PC-3 (cell line): ENCODE measurements around the gene CCDC187. TPM values are rescaled to one million over a fixed set of nuclear protein-coding genes. Genes with fewer than 3 reads are reported as not detected.

Source experiments
- ATAC-seq: fragments of 200-7000 bp; cut with Tn5 transposase; 2 replicates; pipeline ENCODE4 v1.9.1; 2020; ENCODE audit warnings: mild to moderate bottlenecking, moderate library complexity
- BruUV-seq: library from RNA; stranded (reverse); fragments of 400-500 nt; replicated peaks from 2 replicates; lab custom pipeline; 2021; lab: Mats Ljungman, UMichigan
- CTCF ChIA-PET: fragments of 300-600 bp; sonication (Branson Sonifier 250); formaldehyde crosslinking; loops from one replicate; lab custom pipeline; 2022; ENCODE audit warnings: antibody characterized with exemption; lab: Charles Lee
- POLR2A ChIA-PET: fragments of 300-600 bp; sonication (Branson Sonifier 250); formaldehyde crosslinking; loops from one replicate; lab custom pipeline; 2022; ENCODE audit warnings: antibody characterized with exemption; ENCODE audit not compliant: unreplicated experiment; lab: Charles Lee
- DNase-seq: peaks from one replicate; pipeline ENCODE4 v3.0.0-alpha.2; 2015
- H2AFZ ChIP-seq: fragments of 300-600 bp; sonication (generic); 2 replicates; pipeline ENCODE4 v1.6.0; 2016; ENCODE audit warnings: antibody characterized with exemption, low read length
- H3F3A ChIP-seq: fragments of 300-600 bp; sonication (generic); one replicate; pipeline ENCODE4 v1.6.0; 2017; ENCODE audit warnings: antibody characterized with exemption, low read length, control low read depth, mild to moderate bottlenecking; ENCODE audit not compliant: unreplicated experiment
- H3K27ac ChIP-seq: fragments of 300-600 bp; sonication (generic); 2 replicates; pipeline ENCODE4 v1.5.1; 2016; ENCODE audit warnings: mild to moderate bottlenecking, low read length
- H3K27me3 ChIP-seq: fragments of 300-600 bp; sonication (generic); 2 replicates; pipeline ENCODE4 v1.6.1; 2016; ENCODE audit warnings: low read length, mixed read lengths
- H3K36me3 ChIP-seq: fragments of 300-600 bp; sonication (generic); 2 replicates; pipeline ENCODE4 v1.6.1; 2016; ENCODE audit warnings: low read depth, mixed run types, low read length, mixed read lengths
- H3K4me1 ChIP-seq: fragments of 300-600 bp; sonication (generic); 2 replicates; pipeline ENCODE4 v1.5.1; 2016; ENCODE audit warnings: low read length; ENCODE audit not compliant: insufficient read depth
- H3K4me2 ChIP-seq: fragments of 300-600 bp; sonication (generic); 2 replicates; pipeline ENCODE4 v1.6.0; 2016; ENCODE audit warnings: low read length
- H3K4me3 ChIP-seq: fragments of 300-600 bp; sonication (generic); 2 replicates; pipeline ENCODE4 v1.5.1; 2016; ENCODE audit warnings: mild to moderate bottlenecking, low read length, mixed read lengths
- H3K79me2 ChIP-seq: fragments of 300-600 bp; sonication (generic); 2 replicates; pipeline ENCODE4 v1.6.1; 2017; ENCODE audit warnings: low read length, mixed read lengths
- H3K9ac ChIP-seq: fragments of 300-600 bp; sonication (generic); 2 replicates; pipeline ENCODE4 v1.6.0; 2016; ENCODE audit warnings: mild to moderate bottlenecking, low read length
- H3K9me2 ChIP-seq: fragments of 300-600 bp; sonication (generic); replicated peaks from 2 replicates; pipeline ENCODE4 v1.6.1; 2016; ENCODE audit warnings: mixed run types, low read length, mixed read lengths
- H3K9me3 ChIP-seq: fragments of 300-600 bp; sonication (generic); 2 replicates; pipeline ENCODE4 v1.6.1; 2016; ENCODE audit warnings: low read length, mixed read lengths
- H4K20me1 ChIP-seq: fragments of 300-600 bp; sonication (generic); 2 replicates; pipeline ENCODE4 v1.6.1; 2016; ENCODE audit warnings: low read length, mixed read lengths
- EZH2 ChIP-seq: fragments of 300-600 bp; sonication (generic); IDR thresholded peaks from one replicate; pipeline ENCODE4 v1.6.1; 2017; ENCODE audit warnings: antibody characterized with exemption, mild to moderate bottlenecking, low read length; ENCODE audit not compliant: unreplicated experiment
- EZH2phosphoT487 ChIP-seq: fragments of 300-600 bp; sonication (generic); IDR thresholded peaks from 2 replicates; pipeline ENCODE4 v1.6.1; 2018; ENCODE audit warnings: mild to moderate bottlenecking, antibody characterized with exemption, low read length, borderline replicate concordance
- intact Hi-C: fragments of 100-400 bp; cut with micrococcal nuclease; formaldehyde crosslinking; loops from 2 replicates; pipeline ENCODE4 v1.9.0; 2023
- total RNA-seq: library from RNA; depleted of rRNA; stranded (reverse); fragments of >200 nt; gene quantifications from 2 replicates; pipeline ENCODE4 v1.2.3, GENCODE V29; 2014
- TF ChIP-seq, protein P1 (sequence below): fragments of 300-600 bp; sonication (generic); conservative IDR thresholded peaks from 2 replicates; pipeline ENCODE4 v1.5.1; 2017; ENCODE audit warnings: antibody characterized with exemption, low read depth, mild to moderate bottlenecking, low read length

Gene CCDC187
- total RNA-seq, 1 experiment from 2014 or later, result 0.04 TPM

DNA sequence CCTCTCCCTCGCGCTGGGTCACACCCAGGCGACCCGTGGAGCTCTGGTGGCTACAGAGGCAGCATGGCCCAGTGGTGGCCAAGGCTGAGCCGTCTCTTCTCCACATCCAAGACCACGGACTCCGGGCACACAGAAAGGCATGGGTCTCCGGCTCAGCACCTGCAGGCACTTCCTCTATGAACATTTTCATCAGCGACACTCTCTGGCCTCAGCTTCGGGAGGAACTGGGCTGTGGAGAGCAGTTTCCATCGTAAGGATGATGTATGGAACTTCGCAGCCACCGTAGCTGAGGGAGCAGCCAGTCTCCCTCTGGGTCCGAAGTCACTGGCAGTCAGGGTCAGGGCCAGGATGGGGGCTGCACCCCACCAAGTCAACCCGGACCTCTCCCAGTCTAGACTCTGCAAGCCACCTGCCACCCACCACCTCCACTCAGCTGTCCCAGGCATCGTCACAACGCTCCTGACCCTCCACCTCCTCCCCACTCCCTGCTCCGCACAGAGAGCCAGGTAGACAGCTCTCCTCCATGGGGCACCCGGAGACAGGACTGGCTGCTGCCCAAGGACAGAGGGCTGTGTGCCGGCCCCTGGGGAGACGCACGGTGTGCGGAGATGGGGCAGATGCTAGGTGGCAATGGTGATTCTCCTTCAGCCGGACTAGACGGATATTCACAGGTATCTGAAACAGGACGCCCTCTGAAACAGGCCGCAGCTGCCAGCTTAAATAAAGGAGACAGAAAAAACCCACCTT is 68.0 kb downstream of the CCDC187 start:
- peaks cover 33% of the 10 kb centered on the region for H3K79me2 ChIP-seq
- DNase-seq, result no peak
- H3K27me3 ChIP-seq, result no peaks in the 10 kb centered on the region
- no peak overlapping the region for H3K4me2 ChIP-seq
- no TSS peak for BruUV-seq
- CTCF ChIA-PET, result no interaction called here
- no peak for ATAC-seq
- H3K9me2 ChIP-seq, result no peaks in the 10 kb centered on the region
- intact Hi-C loops, result no loop called here
- no peak overlapping the region for H3K27ac ChIP-seq
- no peaks in the 10 kb centered on the region for H4K20me1 ChIP-seq
- no peak overlapping the region for H2AFZ ChIP-seq
- no peaks in the 10 kb centered on the region for H3K36me3 ChIP-seq
- no peaks in the 10 kb centered on the region for H3F3A ChIP-seq
- POLR2A ChIA-PET, result no interaction called here
- no peaks in the 10 kb centered on the region for H3K4me1 ChIP-seq
- TF ChIP-seq, protein P1, sequence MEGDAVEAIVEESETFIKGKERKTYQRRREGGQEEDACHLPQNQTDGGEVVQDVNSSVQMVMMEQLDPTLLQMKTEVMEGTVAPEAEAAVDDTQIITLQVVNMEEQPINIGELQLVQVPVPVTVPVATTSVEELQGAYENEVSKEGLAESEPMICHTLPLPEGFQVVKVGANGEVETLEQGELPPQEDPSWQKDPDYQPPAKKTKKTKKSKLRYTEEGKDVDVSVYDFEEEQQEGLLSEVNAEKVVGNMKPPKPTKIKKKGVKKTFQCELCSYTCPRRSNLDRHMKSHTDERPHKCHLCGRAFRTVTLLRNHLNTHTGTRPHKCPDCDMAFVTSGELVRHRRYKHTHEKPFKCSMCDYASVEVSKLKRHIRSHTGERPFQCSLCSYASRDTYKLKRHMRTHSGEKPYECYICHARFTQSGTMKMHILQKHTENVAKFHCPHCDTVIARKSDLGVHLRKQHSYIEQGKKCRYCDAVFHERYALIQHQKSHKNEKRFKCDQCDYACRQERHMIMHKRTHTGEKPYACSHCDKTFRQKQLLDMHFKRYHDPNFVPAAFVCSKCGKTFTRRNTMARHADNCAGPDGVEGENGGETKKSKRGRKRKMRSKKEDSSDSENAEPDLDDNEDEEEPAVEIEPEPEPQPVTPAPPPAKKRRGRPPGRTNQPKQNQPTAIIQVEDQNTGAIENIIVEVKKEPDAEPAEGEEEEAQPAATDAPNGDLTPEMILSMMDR, result no peak
- TF ChIP-seq EZH2phosphoT487 (no peak), EZH2 (no peak)
- H3K9ac ChIP-seq, result no peak overlapping the region
- no peaks in the 10 kb centered on the region for H3K9me3 ChIP-seq
- H3K4me3 ChIP-seq, result no peak overlapping the region

DNA sequence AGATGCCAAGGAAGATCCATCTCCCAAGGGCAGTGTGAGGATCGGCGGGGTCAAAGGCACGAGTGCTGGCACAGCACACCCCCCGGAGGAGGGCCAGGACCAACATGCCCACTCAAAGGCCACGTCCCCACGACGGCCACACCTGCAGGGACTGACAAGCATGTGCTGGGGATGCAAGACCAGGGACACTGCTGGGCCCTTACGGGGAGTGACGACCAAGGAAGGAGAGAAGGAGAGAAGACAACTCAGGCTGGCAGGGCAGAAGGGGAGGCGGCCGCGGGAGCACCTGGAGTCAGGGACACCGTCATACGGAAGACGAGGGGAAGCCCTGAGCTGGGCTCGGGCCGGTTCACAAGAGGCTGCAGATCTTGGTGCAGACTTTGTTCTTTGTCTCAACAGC is 68.7 kb downstream of the CCDC187 start:
- Histone ChIP-seq H2AFZ (no peak overlapping the region), H3K79me2 (peaks cover 25% of the 10 kb centered on the region), H3K9ac (no peak overlapping the region), H3F3A (no peaks in the 10 kb centered on the region), H3K9me2 (no peaks in the 10 kb centered on the region), H3K27ac (no peak overlapping the region), H4K20me1 (no peaks in the 10 kb centered on the region), H3K4me3 (no peak overlapping the region), H3K4me2 (no peak overlapping the region), H3K36me3 (no peaks in the 10 kb centered on the region), H3K9me3 (no peaks in the 10 kb centered on the region), H3K4me1 (peaks cover 1% of the 10 kb centered on the region; the same call in 1 of the 2 replicates), H3K27me3 (no peaks in the 10 kb centered on the region)
- ATAC-seq (no peak), DNase-seq (no peak)
- no TSS peak for BruUV-seq
- intact Hi-C loops, result no loop called here
- no peak for TF ChIP-seq EZH2phosphoT487
- TF ChIP-seq, protein P1, result no peak
- TF ChIP-seq EZH2, result no peak
- CTCF ChIA-PET, result no interaction called here
- POLR2A ChIA-PET, result no interaction called here

DNA sequence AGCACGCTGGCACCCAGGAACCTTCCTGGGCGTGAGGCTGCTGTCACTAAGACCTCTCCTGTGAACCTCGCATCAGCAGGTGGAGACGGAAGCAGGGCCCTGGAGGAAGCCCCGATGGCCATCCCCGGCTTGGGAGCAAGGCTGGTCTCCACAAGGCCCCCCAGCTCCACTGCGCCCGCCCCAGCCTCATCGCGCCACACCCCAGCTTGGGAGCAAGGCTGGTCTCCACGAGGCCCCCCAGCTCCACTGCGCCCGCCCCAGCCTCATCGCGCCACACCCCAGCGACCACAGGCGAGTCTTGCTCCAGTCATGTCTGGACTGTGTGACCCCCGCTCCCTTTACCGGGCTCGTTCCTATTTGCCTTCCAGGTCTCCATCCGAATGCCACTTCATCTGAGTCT is 69.3 kb downstream of the CCDC187 start:
- Histone ChIP-seq H3K27me3 (no peaks in the 10 kb centered on the region), H3K27ac (no peak overlapping the region), H3K9ac (no peak overlapping the region), H3K9me2 (no peaks in the 10 kb centered on the region), H3K9me3 (no peaks in the 10 kb centered on the region), H2AFZ (no peak overlapping the region), H3K36me3 (no peaks in the 10 kb centered on the region), H4K20me1 (no peaks in the 10 kb centered on the region), H3K4me2 (no peak overlapping the region), H3K4me1 (peaks cover 7% of the 10 kb centered on the region), H3K79me2 (peaks cover 20% of the 10 kb centered on the region; the same call in 1 of the 2 replicates), H3F3A (no peaks in the 10 kb centered on the region), H3K4me3 (no peak overlapping the region)
- BruUV-seq, result no TSS peak
- ATAC-seq, result no peak
- intact Hi-C loops, result no loop called here
- ChIA-PET CTCF (no interaction called here), POLR2A (no interaction called here)
- TF ChIP-seq EZH2phosphoT487 (no peak), EZH2 (no peak)
- TF ChIP-seq, protein P1, result no peak
- DNase-seq, result no peak
